Loucy (cell line): ENCODE measurements around the gene IRAG1.

ENCODE experiments used
- EZH2phosphoT487 ChIP-seq: fragments of 200-600 bp; IDR thresholded peaks from 2 replicates; pipeline ENCODE4 v1.6.1; 2018; ENCODE audit warnings: antibody characterized with exemption, mild to moderate bottlenecking, moderate library complexity, borderline replicate concordance
- TF ChIP-seq, protein P1 (sequence below): fragments of 200-600 bp; sonication (generic); conservative IDR thresholded peaks from 2 replicates; pipeline ENCODE4 v1.5.1; 2014; ENCODE audit warnings: mild to moderate bottlenecking, antibody characterized with exemption, low read length

- TF ChIP-seq, protein P1, sequence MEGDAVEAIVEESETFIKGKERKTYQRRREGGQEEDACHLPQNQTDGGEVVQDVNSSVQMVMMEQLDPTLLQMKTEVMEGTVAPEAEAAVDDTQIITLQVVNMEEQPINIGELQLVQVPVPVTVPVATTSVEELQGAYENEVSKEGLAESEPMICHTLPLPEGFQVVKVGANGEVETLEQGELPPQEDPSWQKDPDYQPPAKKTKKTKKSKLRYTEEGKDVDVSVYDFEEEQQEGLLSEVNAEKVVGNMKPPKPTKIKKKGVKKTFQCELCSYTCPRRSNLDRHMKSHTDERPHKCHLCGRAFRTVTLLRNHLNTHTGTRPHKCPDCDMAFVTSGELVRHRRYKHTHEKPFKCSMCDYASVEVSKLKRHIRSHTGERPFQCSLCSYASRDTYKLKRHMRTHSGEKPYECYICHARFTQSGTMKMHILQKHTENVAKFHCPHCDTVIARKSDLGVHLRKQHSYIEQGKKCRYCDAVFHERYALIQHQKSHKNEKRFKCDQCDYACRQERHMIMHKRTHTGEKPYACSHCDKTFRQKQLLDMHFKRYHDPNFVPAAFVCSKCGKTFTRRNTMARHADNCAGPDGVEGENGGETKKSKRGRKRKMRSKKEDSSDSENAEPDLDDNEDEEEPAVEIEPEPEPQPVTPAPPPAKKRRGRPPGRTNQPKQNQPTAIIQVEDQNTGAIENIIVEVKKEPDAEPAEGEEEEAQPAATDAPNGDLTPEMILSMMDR = no peak
- no peak for TF ChIP-seq EZH2phosphoT487
Measured at GRCh38 chr11:10650166-10650565, 43.4 kb downstream of the IRAG1 start.
